HepG2 (cell line): ENCODE results near the gene RPH3AL. TPM values are rescaled to one million over a fixed set of nuclear protein-coding genes. Genes with fewer than 3 reads are reported as not detected.

Source experiments
- CREM ChIP-seq, 2 experiments: sonication (generic) in 1 of 2; formaldehyde crosslinking in 1 of 2; IDR thresholded peaks; 2 replicates each; pipeline versions ENCODE4 v1.4.0 to v1.6.1; 2016 to 2020; ENCODE audit warnings: antibody characterized with exemption in 1 of 2, mild to moderate bottlenecking in 1 of 2, missing genetic modification reagents in 1 of 2
- HNRNPK ChIP-seq: fragments of 200-400 bp; formaldehyde crosslinking; IDR thresholded peaks from 2 replicates; pipeline ENCODE4 v1.6.1; 2018; ENCODE audit warnings: low read length, low read depth, moderate library complexity, mild to moderate bottlenecking; ENCODE audit not compliant: poor library complexity, severe bottlenecking
- IRF2 ChIP-seq: IDR thresholded peaks from 2 replicates; pipeline ENCODE4 v1.6.1; 2018; ENCODE audit warnings: missing genetic modification reagents, missing compliant biosample characterization
- JDP2 ChIP-seq: sonication (generic); formaldehyde crosslinking; IDR thresholded peaks from 2 replicates; pipeline ENCODE4 v1.8.1; 2022; ENCODE audit warnings: missing genetic modification reagents, borderline replicate concordance
- KDM6A ChIP-seq: IDR thresholded peaks from 2 replicates; pipeline ENCODE4 v1.6.1; 2016; ENCODE audit warnings: low read depth
- RFX3 ChIP-seq: IDR thresholded peaks from 2 replicates; pipeline ENCODE4 v1.6.1; 2016; ENCODE audit warnings: missing biosample characterization, missing genetic modification reagents
- SRY ChIP-seq: sonication (generic); formaldehyde crosslinking; IDR thresholded peaks from 2 replicates; pipeline ENCODE4 v1.8.0; 2022; ENCODE audit warnings: mild to moderate bottlenecking, missing genetic modification reagents
- ZBTB46 ChIP-seq: sonication (generic); formaldehyde crosslinking; IDR thresholded peaks from 2 replicates; pipeline ENCODE4 v1.4.0; 2020; ENCODE audit warnings: mild to moderate bottlenecking, missing genetic modification reagents, borderline replicate concordance
- ZNF138 ChIP-seq: sonication (generic); formaldehyde crosslinking; IDR thresholded peaks from 2 replicates; pipeline ENCODE4 v1.5.0; 2020; ENCODE audit warnings: mild to moderate bottlenecking, low read depth, missing genetic modification reagents
- ZNF281 ChIP-seq: sonication (generic); formaldehyde crosslinking; IDR thresholded peaks from 2 replicates; pipeline ENCODE4 v1.4.0; 2020; ENCODE audit warnings: missing genetic modification reagents, borderline replicate concordance
- ZNF383 ChIP-seq: sonication (generic); formaldehyde crosslinking; IDR thresholded peaks from 2 replicates; pipeline ENCODE4 v1.4.0; 2020; ENCODE audit warnings: missing genetic modification reagents, mild to moderate bottlenecking, borderline replicate concordance
- polyA plus RNA-seq, 8 experiments: library from polyadenylated mRNA; depleted of rRNA in 3 of 8; stranded (reverse) in 7 of 8; unstranded in 1 of 8; fragments of >200 nt; fragmentation: Illumina TruSeq in 4 of 8; extraction: Trizol in 4 of 8; gene quantifications; 2 replicates each; pipeline versions ENCODE4 v1.2.1 to v1.2.3, GENCODE V29; 2011 to 2016; ENCODE audit warnings: low read depth in 4 of 8, missing spikeins in 1 of 8, mixed read lengths in 1 of 8; ENCODE audit not compliant: insufficient read depth in 1 of 8
- total RNA-seq, 5 experiments: library from RNA; depleted of rRNA; stranded (reverse); fragments of >200 nt; fragmentation: Illumina TruSeq; extraction: Trizol; gene quantifications; 2 replicates each; pipeline ENCODE4 v1.2.3, GENCODE V29; 2016; ENCODE audit warnings: low read depth in 1 of 5
- TF ChIP-seq, protein P1 (sequence below): sonication (generic); formaldehyde crosslinking; IDR thresholded peaks from 2 replicates; pipeline ENCODE4 v1.5.0; 2020; ENCODE audit warnings: mild to moderate bottlenecking, missing genetic modification reagents
- TF ChIP-seq, protein P2 (sequence below): sonication (generic); formaldehyde crosslinking; IDR thresholded peaks from 2 replicates; pipeline ENCODE4 v1.4.0; 2020; ENCODE audit warnings: mild to moderate bottlenecking, missing genetic modification reagents, borderline replicate concordance
- TF ChIP-seq, protein P3 (sequence below): sonication (generic); formaldehyde crosslinking; IDR thresholded peaks from 2 replicates; pipeline ENCODE4 v1.5.0; 2020; ENCODE audit warnings: missing genetic modification reagents

RPH3AL gene
- total and polyA plus RNA-seq, 2 of the 13 experiments (the other 11 are each of a cell fraction or from before 2014, with no cell fraction given): 7.8 to 16.4 TPM

DNA sequence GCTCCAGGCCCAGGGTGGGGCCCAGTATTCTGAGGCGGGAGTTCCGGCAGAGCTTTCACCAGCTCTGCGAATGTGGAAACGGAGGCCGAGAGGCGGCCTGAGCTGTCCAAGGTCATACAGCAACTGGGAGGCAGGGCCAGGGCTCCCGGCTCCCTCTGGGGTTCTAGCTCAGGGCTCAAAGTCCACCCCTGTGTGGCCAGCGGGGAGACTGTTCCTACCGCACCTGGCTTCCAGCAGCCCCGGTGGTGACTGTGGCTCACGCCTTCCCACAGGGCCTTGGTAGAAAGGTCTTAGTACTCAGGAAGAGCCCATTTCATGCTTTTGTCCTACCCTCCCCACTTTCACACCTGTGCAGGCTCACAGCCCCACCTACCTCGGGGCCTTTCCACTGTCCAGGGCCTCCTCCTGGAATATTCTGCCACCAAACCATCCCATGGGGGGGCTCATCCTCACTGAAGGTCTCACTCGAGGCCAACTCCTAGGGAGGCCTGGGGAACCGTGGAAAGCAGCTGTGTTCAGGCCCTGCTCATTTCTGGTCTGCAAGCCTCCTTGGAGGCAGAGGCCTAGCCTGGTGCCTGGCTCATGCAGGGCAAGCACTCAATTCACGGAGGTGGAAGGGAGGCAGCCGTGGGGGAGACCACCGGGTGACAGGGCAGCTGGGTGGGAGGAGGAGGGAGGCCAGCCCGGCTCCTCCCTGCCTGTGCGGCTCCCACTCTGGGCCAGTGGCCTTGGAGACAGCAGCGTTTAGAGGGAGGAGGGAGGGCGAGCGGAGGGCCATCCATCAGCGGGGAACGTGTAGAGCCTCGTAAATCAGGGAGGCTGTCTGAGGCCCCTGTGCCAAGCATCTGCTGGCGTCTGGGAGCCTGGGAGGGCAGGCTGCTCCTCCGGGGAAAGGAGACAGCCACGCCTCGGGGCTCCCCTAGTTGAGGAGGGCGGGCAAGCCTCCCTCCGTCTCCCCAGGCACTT lies 158.5 kb downstream of the RPH3AL start (continued):
- TF ChIP-seq ZBTB46: peak; percentile 99
- TF ChIP-seq SRY (CRISPR knock-in tag): peak; percentile 42; the same call in 1 of the 2 replicates
- TF ChIP-seq KDM6A (CRISPR knock-in tag): 0 out of 2 replicates have a peak, but pooled peaks have one; percentile 25
- TF ChIP-seq ZNF383: no peak
- TF ChIP-seq, protein P1, sequence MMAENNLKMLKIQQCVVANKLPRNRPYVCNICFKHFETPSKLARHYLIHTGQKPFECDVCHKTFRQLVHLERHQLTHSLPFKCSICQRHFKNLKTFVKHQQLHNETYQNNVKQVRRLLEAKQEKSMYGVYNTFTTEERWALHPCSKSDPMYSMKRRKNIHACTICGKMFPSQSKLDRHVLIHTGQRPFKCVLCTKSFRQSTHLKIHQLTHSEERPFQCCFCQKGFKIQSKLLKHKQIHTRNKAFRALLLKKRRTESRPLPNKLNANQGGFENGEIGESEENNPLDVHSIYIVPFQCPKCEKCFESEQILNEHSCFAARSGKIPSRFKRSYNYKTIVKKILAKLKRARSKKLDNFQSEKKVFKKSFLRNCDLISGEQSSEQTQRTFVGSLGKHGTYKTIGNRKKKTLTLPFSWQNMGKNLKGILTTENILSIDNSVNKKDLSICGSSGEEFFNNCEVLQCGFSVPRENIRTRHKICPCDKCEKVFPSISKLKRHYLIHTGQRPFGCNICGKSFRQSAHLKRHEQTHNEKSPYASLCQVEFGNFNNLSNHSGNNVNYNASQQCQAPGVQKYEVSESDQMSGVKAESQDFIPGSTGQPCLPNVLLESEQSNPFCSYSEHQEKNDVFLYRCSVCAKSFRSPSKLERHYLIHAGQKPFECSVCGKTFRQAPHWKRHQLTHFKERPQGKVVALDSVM: peak; percentile 72
- TF ChIP-seq ZNF281: peak; percentile 45; the same call in 1 of the 2 replicates
- no peak for TF ChIP-seq RFX3 (CRISPR knock-in tag)
- TF ChIP-seq, protein P2, sequence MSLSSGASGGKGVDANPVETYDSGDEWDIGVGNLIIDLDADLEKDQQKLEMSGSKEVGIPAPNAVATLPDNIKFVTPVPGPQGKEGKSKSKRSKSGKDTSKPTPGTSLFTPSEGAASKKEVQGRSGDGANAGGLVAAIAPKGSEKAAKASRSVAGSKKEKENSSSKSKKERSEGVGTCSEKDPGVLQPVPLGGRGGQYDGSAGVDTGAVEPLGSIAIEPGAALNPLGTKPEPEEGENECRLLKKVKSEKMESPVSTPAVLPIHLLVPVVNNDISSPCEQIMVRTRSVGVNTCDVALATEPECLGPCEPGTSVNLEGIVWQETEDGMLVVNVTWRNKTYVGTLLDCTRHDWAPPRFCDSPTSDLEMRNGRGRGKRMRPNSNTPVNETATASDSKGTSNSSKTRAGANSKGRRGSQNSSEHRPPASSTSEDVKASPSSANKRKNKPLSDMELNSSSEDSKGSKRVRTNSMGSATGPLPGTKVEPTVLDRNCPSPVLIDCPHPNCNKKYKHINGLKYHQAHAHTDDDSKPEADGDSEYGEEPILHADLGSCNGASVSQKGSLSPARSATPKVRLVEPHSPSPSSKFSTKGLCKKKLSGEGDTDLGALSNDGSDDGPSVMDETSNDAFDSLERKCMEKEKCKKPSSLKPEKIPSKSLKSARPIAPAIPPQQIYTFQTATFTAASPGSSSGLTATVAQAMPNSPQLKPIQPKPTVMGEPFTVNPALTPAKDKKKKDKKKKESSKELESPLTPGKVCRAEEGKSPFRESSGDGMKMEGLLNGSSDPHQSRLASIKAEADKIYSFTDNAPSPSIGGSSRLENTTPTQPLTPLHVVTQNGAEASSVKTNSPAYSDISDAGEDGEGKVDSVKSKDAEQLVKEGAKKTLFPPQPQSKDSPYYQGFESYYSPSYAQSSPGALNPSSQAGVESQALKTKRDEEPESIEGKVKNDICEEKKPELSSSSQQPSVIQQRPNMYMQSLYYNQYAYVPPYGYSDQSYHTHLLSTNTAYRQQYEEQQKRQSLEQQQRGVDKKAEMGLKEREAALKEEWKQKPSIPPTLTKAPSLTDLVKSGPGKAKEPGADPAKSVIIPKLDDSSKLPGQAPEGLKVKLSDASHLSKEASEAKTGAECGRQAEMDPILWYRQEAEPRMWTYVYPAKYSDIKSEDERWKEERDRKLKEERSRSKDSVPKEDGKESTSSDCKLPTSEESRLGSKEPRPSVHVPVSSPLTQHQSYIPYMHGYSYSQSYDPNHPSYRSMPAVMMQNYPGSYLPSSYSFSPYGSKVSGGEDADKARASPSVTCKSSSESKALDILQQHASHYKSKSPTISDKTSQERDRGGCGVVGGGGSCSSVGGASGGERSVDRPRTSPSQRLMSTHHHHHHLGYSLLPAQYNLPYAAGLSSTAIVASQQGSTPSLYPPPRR (CRISPR knock-in tag): no peak
- no peak for TF ChIP-seq ZNF138 (CRISPR knock-in tag)
- no peak for TF ChIP-seq JDP2 (CRISPR knock-in tag)
- TF ChIP-seq, protein P3, sequence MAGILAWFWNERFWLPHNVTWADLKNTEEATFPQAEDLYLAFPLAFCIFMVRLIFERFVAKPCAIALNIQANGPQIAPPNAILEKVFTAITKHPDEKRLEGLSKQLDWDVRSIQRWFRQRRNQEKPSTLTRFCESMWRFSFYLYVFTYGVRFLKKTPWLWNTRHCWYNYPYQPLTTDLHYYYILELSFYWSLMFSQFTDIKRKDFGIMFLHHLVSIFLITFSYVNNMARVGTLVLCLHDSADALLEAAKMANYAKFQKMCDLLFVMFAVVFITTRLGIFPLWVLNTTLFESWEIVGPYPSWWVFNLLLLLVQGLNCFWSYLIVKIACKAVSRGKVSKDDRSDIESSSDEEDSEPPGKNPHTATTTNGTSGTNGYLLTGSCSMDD (CRISPR knock-in tag): no peak
- TF ChIP-seq IRF2 (CRISPR knock-in tag): 0 out of 2 replicates have a peak, but pooled peaks have one; percentile 21
- TF ChIP-seq CREM (IDR thresholded peaks at IDR 0.05): no peak
- TF ChIP-seq CREM (CRISPR knock-in tag; IDR thresholded peaks at IDR 0.05): no peak
- TF ChIP-seq HNRNPK: no peak
